Right lobe of liver (tissue), 4 donors: ENCODE results near the gene MTF1.

Source experiments
- POLR2A ChIP-seq: fragments of 450-650 bp; IDR thresholded peaks from one replicate; pipeline ENCODE4 v1.6.1; 2017; ENCODE audit warnings: antibody characterized with exemption, mild to moderate bottlenecking
- TF ChIP-seq, protein P1 (sequence below), 4 donors: fragments of 200-600 bp in 3 of 4; fragments of 450-650 bp in 1 of 4; IDR thresholded peaks; one replicate each; pipeline versions ENCODE4 v1.5.1 to v1.8.0; 2016 to 2022; ENCODE audit warnings: antibody characterized with exemption in 4 of 4, mild to moderate bottlenecking in 2 of 4
- donor health status: DM: no; HTN: no; CAD: no.
- donor health status: DM: no; HTN: no; CAD: no.
- donor health status: DM: no; HTN: yes; CAD: no.

DNA sequence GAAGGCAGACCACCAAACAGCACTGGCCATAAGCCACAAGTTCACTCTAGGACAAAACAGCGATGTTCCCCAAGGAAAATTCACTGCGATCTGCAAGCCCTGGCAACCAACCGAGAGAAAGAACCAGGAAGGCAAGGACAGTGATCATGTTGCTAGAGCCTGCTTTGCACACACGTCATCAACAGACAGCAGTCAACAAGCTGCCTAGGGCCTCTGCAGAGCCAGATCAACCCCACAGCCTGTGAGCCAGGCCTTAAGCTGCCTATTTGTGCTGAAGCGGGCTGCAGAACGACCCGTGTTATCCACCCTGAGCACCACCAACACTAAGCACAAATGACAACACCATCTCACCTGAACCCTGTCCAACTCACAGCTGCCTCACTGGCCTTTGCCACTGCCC is 45.1 kb downstream of the MTF1 start:
- TF ChIP-seq, protein P1, sequence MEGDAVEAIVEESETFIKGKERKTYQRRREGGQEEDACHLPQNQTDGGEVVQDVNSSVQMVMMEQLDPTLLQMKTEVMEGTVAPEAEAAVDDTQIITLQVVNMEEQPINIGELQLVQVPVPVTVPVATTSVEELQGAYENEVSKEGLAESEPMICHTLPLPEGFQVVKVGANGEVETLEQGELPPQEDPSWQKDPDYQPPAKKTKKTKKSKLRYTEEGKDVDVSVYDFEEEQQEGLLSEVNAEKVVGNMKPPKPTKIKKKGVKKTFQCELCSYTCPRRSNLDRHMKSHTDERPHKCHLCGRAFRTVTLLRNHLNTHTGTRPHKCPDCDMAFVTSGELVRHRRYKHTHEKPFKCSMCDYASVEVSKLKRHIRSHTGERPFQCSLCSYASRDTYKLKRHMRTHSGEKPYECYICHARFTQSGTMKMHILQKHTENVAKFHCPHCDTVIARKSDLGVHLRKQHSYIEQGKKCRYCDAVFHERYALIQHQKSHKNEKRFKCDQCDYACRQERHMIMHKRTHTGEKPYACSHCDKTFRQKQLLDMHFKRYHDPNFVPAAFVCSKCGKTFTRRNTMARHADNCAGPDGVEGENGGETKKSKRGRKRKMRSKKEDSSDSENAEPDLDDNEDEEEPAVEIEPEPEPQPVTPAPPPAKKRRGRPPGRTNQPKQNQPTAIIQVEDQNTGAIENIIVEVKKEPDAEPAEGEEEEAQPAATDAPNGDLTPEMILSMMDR (IDR thresholded peaks at IDR 0.05), result no peak
- no peak for TF ChIP-seq POLR2A
